ENCODE measurements around the gene HACE1.

The HACE1 gene

GRCh38 chr6:104688283-104688969, 171.3 kb downstream of the HACE1 start:
- no peak for DNase-seq (ENCODE audit: low read depth in 2 of 2)

GRCh38 chr6:104686550-104687175, 173.1 kb downstream of the HACE1 start:
- DNase-seq (ENCODE audit: low read depth in 2 of 2): no peak

GRCh38 chr6:104685871-104686549, 173.7 kb downstream of the HACE1 start:
- no peak for DNase-seq (ENCODE audit: low read depth in 2 of 2)

- no peak for DNase-seq (ENCODE audit: low read depth in 2 of 2)
These were observed 174.8 kb downstream of the HACE1 start for GRCh38 chr6:104684911-104685415.

GRCh38 chr6:104683809-104684208, 175.9 kb downstream of the HACE1 start:
- DNase-seq (ENCODE audit: low read depth in 2 of 2): no peak

- DNase-seq (ENCODE audit: low read depth in 2 of 2): peak; percentile 55 to 69
These were observed 176.7 kb downstream of the HACE1 start for GRCh38 chr6:104682722-104683643.

- no peak for DNase-seq (ENCODE audit: low read depth in 2 of 2)
These were observed 179.2 kb downstream of the HACE1 start for GRCh38 chr6:104680539-104680938.

GRCh38 chr6:104679971-104680370, 179.7 kb downstream of the HACE1 start:
- no peak for DNase-seq (ENCODE audit: low read depth in 2 of 2)

Measured in stimulated activated CD4-positive, alpha-beta T cell treated with anti-CD3 and anti-CD28 coated beads, Interleukin-1b, Interleukin-23, amount 100 ng/mL, for 4 hours (primary cell).